B cell (primary cell): ENCODE results near the gene SYT14. TPM values are rescaled to one million over a fixed set of nuclear protein-coding genes. Genes with fewer than 3 reads are reported as not detected.
"Not testable (repeated sequence)": the region's sequence is repeated elsewhere in the genome, so short reads cannot be mapped to it uniquely, and the experiment has no call there.

ENCODE experiments used
- ATAC-seq: fragments of 200-7000 bp; cut with Tn5 transposase; one replicate; pipeline ENCODE4 v1.10.0; 2021; ENCODE audit warnings: low read depth, mild to moderate bottlenecking, moderate number of reproducible peaks, moderate library complexity
- CTCF ChIA-PET: fragments of 350-600 bp; sonication (Branson Sonifier 250); formaldehyde crosslinking; loops from one replicate; lab custom pipeline; 2021; ENCODE audit warnings: antibody characterized with exemption, inconsistent platforms; lab: Charles Lee
- POLR2A ChIA-PET: fragments of 350-600 bp; sonication (Branson Sonifier 250); formaldehyde crosslinking; loops from one replicate; lab custom pipeline; 2021; ENCODE audit warnings: antibody characterized with exemption; lab: Charles Lee
- DNase-seq: peaks from one replicate; pipeline ENCODE4 v3.0.0; 2013
- H2AFZ ChIP-seq: 2 replicates; pipeline ENCODE4 v1.6.1; 2012; ENCODE audit warnings: mild to moderate bottlenecking, low read depth, low read length; ENCODE audit not compliant: insufficient read depth, poor library complexity, severe bottlenecking
- H3K27ac ChIP-seq, 2 donors: 1 replicate in 1 of 2; 2 replicates in 1 of 2; pipeline ENCODE4 v1.5.1; 2012 to 2013; ENCODE audit warnings: low read length in 2 of 2, mild to moderate bottlenecking in 2 of 2, moderate library complexity in 1 of 2
- H3K27me3 ChIP-seq, 4 experiments: fragments of 200-600 bp in 1 of 4; sonication (generic) in 1 of 4; replicated peaks in 1 of 4; 1 replicate in 2 of 4; 2 replicates in 2 of 4; pipeline versions ENCODE4 v1.6.1 to v1.7.0; 2013 to 2016; ENCODE audit warnings: low read length in 3 of 4, mild to moderate bottlenecking in 2 of 4, mixed read lengths in 1 of 4, moderate library complexity in 1 of 4; ENCODE audit not compliant: insufficient read depth in 4 of 4, control insufficient read depth in 3 of 4; ENCODE audit errors: control extremely low read depth in 1 of 4
- H3K36me3 ChIP-seq, 2 experiments: replicated peaks in 1 of 2; 1 replicate in 1 of 2; 2 replicates in 1 of 2; pipeline versions ENCODE4 v1.6.1 to v1.7.1; 2013; ENCODE audit warnings: low read length in 1 of 2; ENCODE audit not compliant: insufficient read depth in 2 of 2, control insufficient read depth in 1 of 2; ENCODE audit errors: control extremely low read depth in 1 of 2, extremely low read depth in 1 of 2
- H3K4me1 ChIP-seq, 2 donors: fragments of 200-600 bp in 1 of 2; sonication (generic) in 1 of 2; 1 replicate in 1 of 2; 2 replicates in 1 of 2; pipeline versions ENCODE4 v1.5.1 to v1.6.1; 2013 to 2017; ENCODE audit warnings: low read length in 2 of 2; ENCODE audit not compliant: control insufficient read depth in 2 of 2, insufficient read depth in 2 of 2
- H3K4me2 ChIP-seq: replicated peaks from 2 replicates; pipeline ENCODE3; 2012; ENCODE audit warnings: mild to moderate bottlenecking, low read depth, low read length; ENCODE audit not compliant: poor library complexity, severe bottlenecking
- H3K4me3 ChIP-seq, 5 experiments: fragments of 200-600 bp in 1 of 5; sonication (generic) in 1 of 5; 1 replicate in 3 of 5; 2 replicates in 2 of 5; pipeline versions ENCODE4 v1.5.1 to v1.7.0; 2011 to 2016; ENCODE audit warnings: low read length in 4 of 5, mild to moderate bottlenecking in 4 of 5, low read depth in 2 of 5, control low read depth in 1 of 5, moderate library complexity in 1 of 5; ENCODE audit not compliant: insufficient read depth in 1 of 5; ENCODE audit errors: control extremely low read depth in 1 of 5, extremely low read depth in 1 of 5
- H3K79me2 ChIP-seq: fragments of 200-600 bp; sonication (generic); one replicate; pipeline ENCODE4 v1.6.0; 2016; ENCODE audit warnings: low read length; ENCODE audit not compliant: control insufficient read depth, insufficient read depth
- H3K9ac ChIP-seq: fragments of 200-600 bp; sonication (generic); 2 replicates; pipeline ENCODE4 v1.6.1; 2017; ENCODE audit warnings: mild to moderate bottlenecking, low read length, moderate library complexity
- H3K9me3 ChIP-seq, 3 donors: one replicate each; pipeline versions ENCODE4 v1.6.1 to v1.7.1; 2013; ENCODE audit warnings: low read length in 2 of 3; ENCODE audit not compliant: control insufficient read depth in 2 of 3, insufficient read depth in 1 of 3; ENCODE audit errors: control extremely low read depth in 1 of 3
- H4K20me1 ChIP-seq: 2 replicates; pipeline ENCODE4 v1.6.0; 2012; ENCODE audit warnings: mild to moderate bottlenecking, low read length; ENCODE audit not compliant: insufficient read depth, control insufficient read depth, poor library complexity, severe bottlenecking
- H3K27ac Mint-ChIP-seq: one replicate; pipeline ENCODE4 v1.8.0; 2021; ENCODE audit warnings: mixed read lengths
- H3K27me3 Mint-ChIP-seq: one replicate; pipeline ENCODE4 v1.8.0; 2021; ENCODE audit warnings: mixed read lengths
- H3K4me1 Mint-ChIP-seq: one replicate; pipeline ENCODE4 v1.8.0; 2021; ENCODE audit warnings: mixed read lengths
- H3K4me3 Mint-ChIP-seq: one replicate; pipeline ENCODE4 v1.8.0; 2021; ENCODE audit warnings: mixed read lengths
- H3K9me3 Mint-ChIP-seq: one replicate; pipeline ENCODE4 v1.8.0; 2022; ENCODE audit warnings: mixed read lengths; ENCODE audit not compliant: insufficient read depth
- EZH2 ChIP-seq: IDR thresholded peaks from 2 replicates; pipeline ENCODE4 v1.6.1; 2012; ENCODE audit warnings: borderline replicate concordance, low read depth, mild to moderate bottlenecking, moderate library complexity, low read length; ENCODE audit not compliant: insufficient read depth, poor library complexity, severe bottlenecking
- WGBS: methylation state at CpG from one replicate; pipeline ENCODE4 v1.1.5; 2013; ENCODE audit warnings: missing lambda C conversion rate; ENCODE audit not compliant: insufficient coverage; 5-methylcytosine and 5-hydroxymethylcytosine counted together
- intact Hi-C: fragments of 100-400 bp; cut with micrococcal nuclease; formaldehyde crosslinking; loops from one replicate; pipeline ENCODE4 v1.10.0; 2022
- polyA plus RNA-seq: library from polyadenylated mRNA; depleted of rRNA; stranded (reverse); fragments of >200 nt; gene quantifications from 2 replicates; pipeline ENCODE4 v1.2.3, GENCODE V29; 2012
- total RNA-seq, 2 donors: library from RNA; stranded (reverse); fragments of 120-200 nt in 1 of 2; gene quantifications; 1 replicate in 1 of 2; 2 replicates in 1 of 2; pipeline versions ENCODE4 v1.2.3 to v1.2.4, GENCODE V29; 2013 to 2022
- TF ChIP-seq, protein P1 (sequence below): fragments of 200-600 bp; IDR thresholded peaks from one replicate; pipeline ENCODE4 v1.8.0; 2022; ENCODE audit warnings: antibody characterized with exemption, mild to moderate bottlenecking

SYT14 gene
- total and polyA plus RNA-seq, 2 donors (not counting 1 experiment from before 2014, with no cell fraction given) = not detected

DNA sequence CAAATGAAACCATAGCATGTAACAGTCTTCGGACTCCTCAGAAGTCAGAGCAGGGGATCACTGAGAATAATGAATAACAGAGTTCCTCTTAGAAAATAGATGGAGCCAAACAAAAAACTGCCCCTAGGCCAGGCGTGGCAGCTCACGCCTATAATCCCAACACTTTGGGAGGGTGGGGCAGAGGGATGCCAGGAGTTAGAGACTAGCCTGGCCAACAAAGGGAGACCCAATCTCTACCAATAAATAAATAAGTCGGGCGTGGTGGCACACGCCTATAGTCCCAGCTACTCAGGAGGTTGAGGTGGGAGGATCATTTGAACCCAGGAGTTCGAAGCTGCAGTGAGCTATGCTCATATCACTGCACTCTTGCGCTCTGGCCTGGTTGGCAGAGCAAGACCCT is 236.1 kb downstream of the SYT14 start:
- H3K27ac Mint-ChIP-seq = no peak overlapping the region
- Histone ChIP-seq H3K4me2 (no peak overlapping the region), H3K36me3 (no peaks in the 10 kb centered on the region), H3K27ac (no peak overlapping the region), H3K4me1 (no peaks in the 10 kb centered on the region), H3K9me3 (peaks cover 0 to 4% (median 0%) of the 10 kb centered on the region in 3 donors), H4K20me1 (no peaks in the 10 kb centered on the region), H3K9ac (no peak overlapping the region), H3K79me2 (no peaks in the 10 kb centered on the region), H2AFZ (no peak overlapping the region), H3K4me3 (no peak overlapping the region), H3K27me3 (peaks cover 0 to 6% (median under 1%) of the 10 kb centered on the region in 4 experiments)
- H3K9me3 Mint-ChIP-seq = no peaks in the 10 kb centered on the region
- no peak overlapping the region for H3K4me3 Mint-ChIP-seq
- no peak for DNase-seq
- ATAC-seq = no peak
- CTCF ChIA-PET = no interaction called here
- intact Hi-C loops = no loop called here
- 83% methylated on average over 2 of the region's 8 CpGs for WGBS
- POLR2A ChIA-PET = no interaction called here
- TF ChIP-seq EZH2 = no peak
- TF ChIP-seq, protein P1, sequence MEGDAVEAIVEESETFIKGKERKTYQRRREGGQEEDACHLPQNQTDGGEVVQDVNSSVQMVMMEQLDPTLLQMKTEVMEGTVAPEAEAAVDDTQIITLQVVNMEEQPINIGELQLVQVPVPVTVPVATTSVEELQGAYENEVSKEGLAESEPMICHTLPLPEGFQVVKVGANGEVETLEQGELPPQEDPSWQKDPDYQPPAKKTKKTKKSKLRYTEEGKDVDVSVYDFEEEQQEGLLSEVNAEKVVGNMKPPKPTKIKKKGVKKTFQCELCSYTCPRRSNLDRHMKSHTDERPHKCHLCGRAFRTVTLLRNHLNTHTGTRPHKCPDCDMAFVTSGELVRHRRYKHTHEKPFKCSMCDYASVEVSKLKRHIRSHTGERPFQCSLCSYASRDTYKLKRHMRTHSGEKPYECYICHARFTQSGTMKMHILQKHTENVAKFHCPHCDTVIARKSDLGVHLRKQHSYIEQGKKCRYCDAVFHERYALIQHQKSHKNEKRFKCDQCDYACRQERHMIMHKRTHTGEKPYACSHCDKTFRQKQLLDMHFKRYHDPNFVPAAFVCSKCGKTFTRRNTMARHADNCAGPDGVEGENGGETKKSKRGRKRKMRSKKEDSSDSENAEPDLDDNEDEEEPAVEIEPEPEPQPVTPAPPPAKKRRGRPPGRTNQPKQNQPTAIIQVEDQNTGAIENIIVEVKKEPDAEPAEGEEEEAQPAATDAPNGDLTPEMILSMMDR = no peak
- peaks cover 24% of the 10 kb centered on the region for H3K27me3 Mint-ChIP-seq
- no peaks in the 10 kb centered on the region for H3K4me1 Mint-ChIP-seq

DNA sequence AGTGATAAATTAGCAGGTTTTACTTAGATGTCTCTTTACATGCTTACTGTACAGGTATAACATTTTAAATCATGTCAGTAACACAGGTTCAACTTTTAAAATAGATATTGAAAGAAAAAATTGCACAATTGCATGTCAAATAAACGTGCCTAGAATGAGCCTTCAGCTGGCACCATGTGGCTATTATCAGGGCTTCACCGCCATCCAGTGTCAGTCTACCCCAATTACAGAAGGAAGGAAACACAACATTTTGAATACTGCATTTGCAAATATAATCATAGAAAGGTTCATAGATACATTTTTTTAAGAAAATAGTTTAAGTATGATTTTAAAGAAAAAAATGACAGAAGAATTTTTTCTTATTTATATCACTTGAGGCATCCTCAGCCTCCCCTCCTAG is 247.0 kb downstream of the SYT14 start:
- Histone ChIP-seq H2AFZ (no peak overlapping the region), H3K27ac (no peak overlapping the region), H3K9me3 (no peaks in the 10 kb centered on the region), H3K4me2 (no peak overlapping the region), H3K27me3 (no peaks in the 10 kb centered on the region), H4K20me1 (no peaks in the 10 kb centered on the region), H3K4me3 (no peak overlapping the region), H3K9ac (no peak overlapping the region), H3K79me2 (no peaks in the 10 kb centered on the region), H3K4me1 (no peaks in the 10 kb centered on the region), H3K36me3 (no peaks in the 10 kb centered on the region)
- Mint-ChIP-seq H3K4me1 (no peaks in the 10 kb centered on the region), H3K9me3 (no peaks in the 10 kb centered on the region), H3K27ac (no peak overlapping the region), H3K4me3 (no peak overlapping the region), H3K27me3 (peaks cover 7% of the 10 kb centered on the region)
- intact Hi-C loops = no loop called here
- CTCF ChIA-PET = no interaction called here
- TF ChIP-seq, protein P1 = no peak
- no peak for TF ChIP-seq EZH2
- DNase-seq (no peak), ATAC-seq (no peak)
- 40% methylated on average over 1 of the region's 2 CpGs for WGBS
- POLR2A ChIA-PET = no interaction called here

DNA sequence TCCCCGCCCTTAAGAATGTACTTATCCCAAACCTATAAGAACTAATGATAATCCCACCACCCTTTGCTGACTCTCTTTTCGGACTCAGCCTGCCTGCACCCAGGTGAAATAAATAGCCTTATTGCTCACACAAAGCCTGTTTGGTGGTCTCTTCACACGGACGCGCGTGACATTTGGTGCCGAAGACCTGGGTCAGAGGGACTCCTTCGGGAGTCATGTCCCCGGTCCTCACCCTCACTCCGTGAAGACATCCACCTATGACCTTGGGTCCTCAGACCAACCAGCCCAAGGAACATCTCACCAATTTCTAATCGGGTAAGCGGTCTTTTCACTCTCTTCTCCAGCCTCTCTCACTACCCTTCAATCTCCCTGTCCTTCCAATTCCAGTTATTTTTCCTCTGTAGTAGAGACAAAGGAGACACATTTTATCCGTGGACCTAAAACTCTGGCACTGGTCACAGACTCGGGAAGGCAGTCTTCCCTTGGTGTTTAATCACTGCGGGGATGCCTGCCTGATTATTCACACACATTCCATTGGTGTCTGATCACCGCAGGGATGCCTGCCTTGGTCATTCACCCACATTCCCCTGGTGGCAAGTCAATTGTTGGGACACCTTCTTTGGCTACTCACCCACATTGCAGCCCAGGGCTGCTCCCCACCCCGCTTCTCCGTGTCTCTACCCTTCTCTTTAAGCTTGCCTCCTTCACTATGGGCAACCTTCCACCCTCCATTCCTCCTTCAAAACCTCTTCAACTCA is 250.0 kb downstream of the SYT14 start:
- H3K4me1 ChIP-seq, H2AFZ ChIP-seq, H3K4me2 ChIP-seq, H3K27me3 Mint-ChIP-seq, H3K27ac Mint-ChIP-seq, H3K79me2 ChIP-seq, H3K27me3 ChIP-seq, H3K36me3 ChIP-seq, CTCF ChIA-PET, H3K27ac ChIP-seq, ATAC-seq, DNase-seq, H3K4me1 Mint-ChIP-seq, H4K20me1 ChIP-seq, H3K4me3 Mint-ChIP-seq, H3K9ac ChIP-seq, H3K4me3 ChIP-seq, H3K9me3 ChIP-seq, H3K9me3 Mint-ChIP-seq, POLR2A ChIA-PET, intact Hi-C loops: not testable (repeated sequence)
- 88% methylated on average over 17 of the region's 18 CpGs for WGBS
